OCI-LY7 (cell line): ENCODE measurements around the gene IFFO2. TPM values are rescaled to one million over a fixed set of nuclear protein-coding genes. Genes with fewer than 3 reads are reported as not detected.

ENCODE experiments used
- BruUV-seq: library from RNA; stranded (reverse); fragments of 400-500 nt; replicated peaks from 2 replicates; lab custom pipeline; 2021; lab: Mats Ljungman, UMichigan
- CTCF ChIA-PET: fragments of 300-600 bp; sonication (Branson Sonifier 250); formaldehyde crosslinking; loops from one replicate; lab custom pipeline; 2022; ENCODE audit warnings: antibody characterized with exemption; ENCODE audit not compliant: unreplicated experiment; lab: Charles Lee
- POLR2A ChIA-PET: fragments of 300-600 bp; sonication (Branson Sonifier 250); formaldehyde crosslinking; loops from one replicate; lab custom pipeline; 2022; ENCODE audit warnings: antibody characterized with exemption; lab: Charles Lee
- DNase-seq: peaks from one replicate; pipeline ENCODE4 v3.0.0-alpha.2; 2015; ENCODE audit warnings: low spot score
- H2AFZ ChIP-seq: fragments of 200-600 bp; sonication (generic), shearing (Covaris generic); 2 replicates; pipeline ENCODE4 v1.6.1; 2014; ENCODE audit warnings: mild to moderate bottlenecking, antibody characterized with exemption, low read length, moderate library complexity
- H3K27ac ChIP-seq: fragments of 200-600 bp; sonication (generic); 2 replicates; pipeline ENCODE4 v1.5.1; 2014; ENCODE audit warnings: mixed run types, low read depth, mild to moderate bottlenecking, moderate library complexity, low read length, inconsistent platforms; ENCODE audit not compliant: poor library complexity, severe bottlenecking
- H3K36me3 ChIP-seq: fragments of 200-600 bp; sonication (generic); 2 replicates; pipeline ENCODE4 v1.6.1; 2014; ENCODE audit warnings: mild to moderate bottlenecking, antibody characterized with exemption, low read length, moderate library complexity, mixed read lengths; ENCODE audit not compliant: insufficient read depth
- H3K4me1 ChIP-seq: fragments of 200-600 bp; sonication (generic); 2 replicates; pipeline ENCODE4 v1.5.1; 2014; ENCODE audit warnings: mild to moderate bottlenecking, low read length; ENCODE audit not compliant: insufficient read depth, poor library complexity, severe bottlenecking
- H3K4me2 ChIP-seq: fragments of 200-600 bp; sonication (generic); 2 replicates; pipeline ENCODE4 v1.6.1; 2014; ENCODE audit warnings: mild to moderate bottlenecking, low read length
- H3K4me3 ChIP-seq: fragments of 200-600 bp; sonication (generic); 2 replicates; pipeline ENCODE4 v1.5.1; 2014; ENCODE audit warnings: mild to moderate bottlenecking, low read depth, low read length; ENCODE audit not compliant: poor library complexity, severe bottlenecking
- H3K79me2 ChIP-seq: fragments of 200-600 bp; sonication (generic); 2 replicates; pipeline ENCODE4 v1.6.1; 2016; ENCODE audit warnings: low read depth, mild to moderate bottlenecking, low read length, moderate library complexity, mixed read lengths; ENCODE audit not compliant: insufficient read depth
- H3K9me2 ChIP-seq: fragments of 200-600 bp; sonication (generic); 2 replicates; pipeline ENCODE4 v1.6.1; 2016; ENCODE audit warnings: mild to moderate bottlenecking, low read length, mixed read lengths; ENCODE audit not compliant: insufficient read depth
- H3K9me3 ChIP-seq: fragments of 200-600 bp; sonication (generic); 2 replicates; pipeline ENCODE4 v1.6.1; 2014; ENCODE audit warnings: mild to moderate bottlenecking, mixed run types, low read length, mixed read lengths
- H4K20me1 ChIP-seq: fragments of 200-600 bp; sonication (generic); 2 replicates; pipeline ENCODE4 v1.6.1; 2014; ENCODE audit warnings: mild to moderate bottlenecking, antibody characterized with exemption, low read length, moderate library complexity, mixed read lengths; ENCODE audit not compliant: insufficient read depth
- EZH2phosphoT487 ChIP-seq: fragments of 200-600 bp; sonication (generic); IDR thresholded peaks from 2 replicates; pipeline ENCODE4 v1.6.1; 2018; ENCODE audit warnings: low read depth, borderline replicate concordance, mild to moderate bottlenecking, mixed run types, antibody characterized with exemption, low read length, moderate library complexity, mixed read lengths
- intact Hi-C: fragments of 100-400 bp; cut with micrococcal nuclease; formaldehyde crosslinking; loops from one replicate; pipeline ENCODE4 v1.10.0; 2022; ENCODE audit not compliant: unreplicated experiment
- total RNA-seq, 2 experiments: library from RNA; depleted of rRNA in 1 of 2; stranded (reverse); fragments of >200 nt in 1 of 2; shearing (Covaris generic) in 1 of 2; gene quantifications; 2 replicates each; pipeline ENCODE4 v1.2.3, GENCODE V29; 2014 to 2022
- TF ChIP-seq, protein P1 (sequence below): fragments of 200-600 bp; sonication (generic); conservative IDR thresholded peaks from 2 replicates; pipeline ENCODE4 v1.5.1; 2014; ENCODE audit warnings: mild to moderate bottlenecking, antibody characterized with exemption, low read length, moderate library complexity, mixed read lengths

The IFFO2 gene
- total RNA-seq, 2 experiments from 2014 or later: 0.06 to 0.44 TPM

DNA sequence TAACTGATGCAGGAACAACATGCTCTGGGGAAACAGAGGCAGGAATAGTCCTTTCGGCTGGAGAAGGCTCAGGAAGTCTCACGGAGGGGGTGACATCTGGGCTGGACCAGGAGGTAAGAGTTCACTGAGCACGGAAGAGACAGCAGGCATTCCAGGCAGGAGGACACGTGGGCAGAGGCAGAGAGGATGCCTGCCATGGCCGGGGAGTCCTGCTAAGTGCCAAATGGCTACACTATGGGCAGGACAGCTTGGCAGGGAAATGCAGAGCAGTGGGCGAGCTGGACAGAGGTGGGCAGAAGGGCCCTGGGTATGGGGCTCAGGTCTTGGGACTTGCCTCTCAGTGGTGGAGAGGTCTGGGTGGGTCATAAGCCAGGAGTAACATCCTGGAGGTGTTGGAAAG lies 71.7 kb downstream of the IFFO2 start:
- Histone ChIP-seq H4K20me1 (no peaks in the 10 kb centered on the region), H3K9me2 (no peaks in the 10 kb centered on the region), H3K9me3 (no peaks in the 10 kb centered on the region), H2AFZ (no peak overlapping the region), H3K79me2 (no peaks in the 10 kb centered on the region), H3K4me1 (no peaks in the 10 kb centered on the region), H3K36me3 (no peaks in the 10 kb centered on the region), H3K4me2 (no peak overlapping the region), H3K27ac (no peak overlapping the region), H3K4me3 (no peak overlapping the region)
- no TSS peak for BruUV-seq
- DNase-seq: no peak
- POLR2A ChIA-PET: no interaction called here
- CTCF ChIA-PET: interaction anchor here (0.6 to 1.1 kb wide), 4 partner anchors 8 to 311 kb away, joined by 3 to 4 read pairs (median 3); no protein-coding TSS in a partner anchor
- no peak for TF ChIP-seq EZH2phosphoT487
- TF ChIP-seq, protein P1, sequence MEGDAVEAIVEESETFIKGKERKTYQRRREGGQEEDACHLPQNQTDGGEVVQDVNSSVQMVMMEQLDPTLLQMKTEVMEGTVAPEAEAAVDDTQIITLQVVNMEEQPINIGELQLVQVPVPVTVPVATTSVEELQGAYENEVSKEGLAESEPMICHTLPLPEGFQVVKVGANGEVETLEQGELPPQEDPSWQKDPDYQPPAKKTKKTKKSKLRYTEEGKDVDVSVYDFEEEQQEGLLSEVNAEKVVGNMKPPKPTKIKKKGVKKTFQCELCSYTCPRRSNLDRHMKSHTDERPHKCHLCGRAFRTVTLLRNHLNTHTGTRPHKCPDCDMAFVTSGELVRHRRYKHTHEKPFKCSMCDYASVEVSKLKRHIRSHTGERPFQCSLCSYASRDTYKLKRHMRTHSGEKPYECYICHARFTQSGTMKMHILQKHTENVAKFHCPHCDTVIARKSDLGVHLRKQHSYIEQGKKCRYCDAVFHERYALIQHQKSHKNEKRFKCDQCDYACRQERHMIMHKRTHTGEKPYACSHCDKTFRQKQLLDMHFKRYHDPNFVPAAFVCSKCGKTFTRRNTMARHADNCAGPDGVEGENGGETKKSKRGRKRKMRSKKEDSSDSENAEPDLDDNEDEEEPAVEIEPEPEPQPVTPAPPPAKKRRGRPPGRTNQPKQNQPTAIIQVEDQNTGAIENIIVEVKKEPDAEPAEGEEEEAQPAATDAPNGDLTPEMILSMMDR: no peak
- intact Hi-C loops: no loop called here

DNA sequence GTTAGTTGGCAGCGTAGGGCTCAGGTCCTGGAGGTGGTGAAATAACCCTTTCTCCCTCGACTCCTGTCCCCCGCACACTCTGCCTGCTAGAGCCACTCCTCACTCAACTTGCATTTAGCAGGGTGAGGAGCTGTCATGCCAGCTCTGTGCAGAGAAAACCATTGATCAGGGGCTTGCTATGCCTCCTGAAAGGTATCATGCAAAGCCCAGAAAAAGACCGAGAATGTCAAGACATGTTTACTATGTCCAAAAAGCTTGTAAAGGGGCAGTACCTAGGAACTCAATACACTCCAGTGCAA lies 72.1 kb downstream of the IFFO2 start:
- ChIA-PET CTCF (interaction anchor here (0.6 to 1.1 kb wide), 4 partner anchors 9 to 312 kb away, joined by 3 to 4 read pairs (median 3); no protein-coding TSS in a partner anchor), POLR2A (interaction anchor here (0.7 kb wide), 1 partner anchor 267 kb away, joined by 3 read pairs; no protein-coding TSS in a partner anchor)
- no TSS peak for BruUV-seq
- H3K4me3 ChIP-seq: no peak overlapping the region
- H3K4me1 ChIP-seq: no peaks in the 10 kb centered on the region
- H3K36me3 ChIP-seq: no peaks in the 10 kb centered on the region
- no peaks in the 10 kb centered on the region for H3K9me2 ChIP-seq
- TF ChIP-seq, protein P1: peak; percentile 52; the same call in 1 of the 2 replicates
- TF ChIP-seq EZH2phosphoT487: no peak
- no peaks in the 10 kb centered on the region for H4K20me1 ChIP-seq
- H3K79me2 ChIP-seq: no peaks in the 10 kb centered on the region
- H3K9me3 ChIP-seq: no peaks in the 10 kb centered on the region
- intact Hi-C loops: no loop called here
- no peak for DNase-seq
- no peak overlapping the region for H2AFZ ChIP-seq
- H3K27ac ChIP-seq: no peak overlapping the region
- H3K4me2 ChIP-seq: no peak overlapping the region

DNA sequence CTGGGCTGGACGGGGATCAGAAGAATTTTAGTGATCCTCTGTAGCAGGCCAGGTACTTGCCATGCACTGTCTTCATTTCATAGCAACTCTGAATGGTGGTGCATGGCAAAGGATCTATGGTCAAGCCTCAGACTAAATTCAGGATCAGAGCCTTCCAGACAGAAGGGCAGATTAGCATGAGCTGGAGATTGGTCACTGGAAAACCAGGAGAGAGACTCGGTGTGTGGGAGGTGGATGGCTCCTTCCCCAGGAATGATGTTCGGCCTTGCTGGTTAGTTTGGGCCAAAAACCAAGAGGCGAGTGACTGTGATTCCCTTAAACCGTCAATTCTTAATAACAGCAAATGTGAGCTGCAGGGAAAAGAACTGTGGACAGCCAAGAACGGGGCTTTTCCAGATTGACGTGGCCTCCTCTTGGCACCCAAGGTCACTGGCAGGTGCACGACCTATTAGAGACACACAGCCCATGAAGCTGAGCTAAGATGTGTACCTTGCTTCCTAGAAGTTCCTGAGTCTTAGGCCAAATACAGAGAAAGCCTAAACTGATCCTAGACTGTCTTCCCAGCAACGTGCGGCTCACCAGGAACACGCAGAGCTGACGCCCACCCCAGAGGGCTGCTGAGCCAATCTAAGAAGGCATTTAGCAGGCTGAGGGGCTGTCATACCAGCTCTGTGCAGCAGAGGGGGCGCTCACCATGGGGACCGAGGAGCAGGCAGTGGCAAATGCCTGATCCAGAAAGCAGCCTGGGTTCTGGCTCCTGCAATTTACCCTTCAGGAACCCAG lies 72.6 kb downstream of the IFFO2 start:
- no peaks in the 10 kb centered on the region for H3K36me3 ChIP-seq
- intact Hi-C loops: no loop called here
- no peak overlapping the region for H3K27ac ChIP-seq
- H3K9me3 ChIP-seq: no peaks in the 10 kb centered on the region
- H3K4me3 ChIP-seq: no peak overlapping the region
- H3K9me2 ChIP-seq: no peaks in the 10 kb centered on the region
- no peak overlapping the region for H2AFZ ChIP-seq
- H3K4me1 ChIP-seq: no peaks in the 10 kb centered on the region
- H3K79me2 ChIP-seq: no peaks in the 10 kb centered on the region
- DNase-seq: peak; percentile 61
- no peak overlapping the region for H3K4me2 ChIP-seq
- POLR2A ChIA-PET: interaction anchor here (0.7 kb wide), 1 partner anchor 268 kb away, joined by 3 read pairs; no protein-coding TSS in a partner anchor
- no peak for TF ChIP-seq EZH2phosphoT487
- TF ChIP-seq, protein P1: peak; percentile 85
- CTCF ChIA-PET: interaction anchor here (0.6 to 1.1 kb wide), 4 partner anchors 9 to 312 kb away, joined by 3 to 4 read pairs (median 3); no protein-coding TSS in a partner anchor
- H4K20me1 ChIP-seq: no peaks in the 10 kb centered on the region
- BruUV-seq: no TSS peak
